Measurements from ENCODE around the gene TSPAN18. TPM values are rescaled to one million over a fixed set of nuclear protein-coding genes. Genes with fewer than 3 reads are reported as not detected.

TSPAN18 gene
- total and polyA plus RNA-seq, 2 of the 4 experiments (the other 2 are of a cell fraction): 0.36 to 1.1 TPM

DNA sequence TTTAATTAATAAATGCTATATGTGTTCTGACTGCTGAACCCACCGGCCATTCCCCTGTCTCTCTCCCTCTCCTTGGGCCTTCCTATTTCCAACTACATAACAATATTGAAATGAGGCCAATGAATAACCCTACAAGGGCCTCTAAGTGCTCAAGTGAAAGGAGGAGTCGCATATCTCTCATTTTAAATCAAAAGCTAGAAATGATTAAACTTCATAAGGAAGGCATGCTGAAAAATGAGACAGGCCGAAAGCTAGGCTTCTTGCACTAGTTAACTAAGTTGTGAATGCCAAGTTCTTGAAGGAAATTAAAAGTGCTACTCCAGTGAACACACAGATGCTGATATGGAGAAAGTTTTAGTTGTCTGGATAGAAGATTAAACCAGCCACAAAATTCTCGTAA lies 109.2 kb downstream of the TSPAN18 start:
- in situ Hi-C loops (cut with MboI; ENCODE audit: low sequenced_read_pairs): no loop called here
- TF ChIP-seq MAFK (IDR thresholded peaks at IDR 0.05; ENCODE audit: low read depth, low read length) (no peak), BHLHE40 (IDR thresholded peaks at IDR 0.05; ENCODE audit: low read depth, low read length) (no peak), RFX5 (IDR thresholded peaks at IDR 0.05; ENCODE audit: low read depth, low read length) (no peak), SMC3 (IDR thresholded peaks at IDR 0.05; ENCODE audit: low read depth, low read length) (no peak), NFE2L2 (IDR thresholded peaks at IDR 0.05; ENCODE audit: low read depth, low read length) (no peak), MXI1 (IDR thresholded peaks at IDR 0.05; ENCODE audit: borderline replicate concordance, low read depth, low read length) (no peak), CHD1 (IDR thresholded peaks at IDR 0.05; ENCODE audit: low read depth, low read length) (no peak), CEBPB (IDR thresholded peaks at IDR 0.05; ENCODE audit: low read depth, low read length) (no peak), RAD21 (IDR thresholded peaks at IDR 0.05; ENCODE audit: low read length) (no peak), RCOR1 (IDR thresholded peaks at IDR 0.05; ENCODE audit: insufficient replicate concordance, low read length) (no peak), MAZ (IDR thresholded peaks at IDR 0.05; ENCODE audit: borderline replicate concordance, low read depth, low read length) (no peak), POLR2A (IDR thresholded peaks at IDR 0.05; ENCODE audit: low read depth, low read length) (no peak)
- TF ChIP-seq, protein P1, sequence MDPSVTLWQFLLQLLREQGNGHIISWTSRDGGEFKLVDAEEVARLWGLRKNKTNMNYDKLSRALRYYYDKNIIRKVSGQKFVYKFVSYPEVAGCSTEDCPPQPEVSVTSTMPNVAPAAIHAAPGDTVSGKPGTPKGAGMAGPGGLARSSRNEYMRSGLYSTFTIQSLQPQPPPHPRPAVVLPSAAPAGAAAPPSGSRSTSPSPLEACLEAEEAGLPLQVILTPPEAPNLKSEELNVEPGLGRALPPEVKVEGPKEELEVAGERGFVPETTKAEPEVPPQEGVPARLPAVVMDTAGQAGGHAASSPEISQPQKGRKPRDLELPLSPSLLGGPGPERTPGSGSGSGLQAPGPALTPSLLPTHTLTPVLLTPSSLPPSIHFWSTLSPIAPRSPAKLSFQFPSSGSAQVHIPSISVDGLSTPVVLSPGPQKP (IDR thresholded peaks at IDR 0.05; ENCODE audit: borderline replicate concordance, low read depth, low read length): no peak
- TF ChIP-seq, protein P2, sequence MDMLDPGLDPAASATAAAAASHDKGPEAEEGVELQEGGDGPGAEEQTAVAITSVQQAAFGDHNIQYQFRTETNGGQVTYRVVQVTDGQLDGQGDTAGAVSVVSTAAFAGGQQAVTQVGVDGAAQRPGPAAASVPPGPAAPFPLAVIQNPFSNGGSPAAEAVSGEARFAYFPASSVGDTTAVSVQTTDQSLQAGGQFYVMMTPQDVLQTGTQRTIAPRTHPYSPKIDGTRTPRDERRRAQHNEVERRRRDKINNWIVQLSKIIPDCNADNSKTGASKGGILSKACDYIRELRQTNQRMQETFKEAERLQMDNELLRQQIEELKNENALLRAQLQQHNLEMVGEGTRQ (IDR thresholded peaks at IDR 0.05; ENCODE audit: low read depth, low read length): no peak
- TF ChIP-seq, protein P3, sequence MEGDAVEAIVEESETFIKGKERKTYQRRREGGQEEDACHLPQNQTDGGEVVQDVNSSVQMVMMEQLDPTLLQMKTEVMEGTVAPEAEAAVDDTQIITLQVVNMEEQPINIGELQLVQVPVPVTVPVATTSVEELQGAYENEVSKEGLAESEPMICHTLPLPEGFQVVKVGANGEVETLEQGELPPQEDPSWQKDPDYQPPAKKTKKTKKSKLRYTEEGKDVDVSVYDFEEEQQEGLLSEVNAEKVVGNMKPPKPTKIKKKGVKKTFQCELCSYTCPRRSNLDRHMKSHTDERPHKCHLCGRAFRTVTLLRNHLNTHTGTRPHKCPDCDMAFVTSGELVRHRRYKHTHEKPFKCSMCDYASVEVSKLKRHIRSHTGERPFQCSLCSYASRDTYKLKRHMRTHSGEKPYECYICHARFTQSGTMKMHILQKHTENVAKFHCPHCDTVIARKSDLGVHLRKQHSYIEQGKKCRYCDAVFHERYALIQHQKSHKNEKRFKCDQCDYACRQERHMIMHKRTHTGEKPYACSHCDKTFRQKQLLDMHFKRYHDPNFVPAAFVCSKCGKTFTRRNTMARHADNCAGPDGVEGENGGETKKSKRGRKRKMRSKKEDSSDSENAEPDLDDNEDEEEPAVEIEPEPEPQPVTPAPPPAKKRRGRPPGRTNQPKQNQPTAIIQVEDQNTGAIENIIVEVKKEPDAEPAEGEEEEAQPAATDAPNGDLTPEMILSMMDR (conservative IDR thresholded peaks at IDR 0.05; ENCODE audit: low read depth, low read length): no peak
- H4K5ac ChIP-seq (ENCODE audit: low read depth, low read length): no peak overlapping the region

More for the DNA sequence above, 109.2 kb downstream of the TSPAN18 start:
- no peak overlapping the region for H2BK120ac ChIP-seq (ENCODE audit: low read depth, low read length)
- no peak overlapping the region for H3K4ac ChIP-seq (ENCODE audit: low read depth, low read length)
- H3K4me2 ChIP-seq (ENCODE audit: low read depth, low read length): no peak overlapping the region
- H2AK9ac ChIP-seq (replicated peaks; ENCODE audit: low read depth, low read length, poor library complexity): no peak overlapping the region
- H3K23ac ChIP-seq (ENCODE audit: low read depth, low read length): no peak overlapping the region
- no TSS peak for BruUV-seq (replicated peaks)
- H3K9me1 ChIP-seq (ENCODE audit: insufficient read depth, low read length): no peaks in the 10 kb centered on the region
- no peak overlapping the region for H4K91ac ChIP-seq (ENCODE audit: insufficient read depth, low read depth, low read length)
- H2BK20ac ChIP-seq (ENCODE audit: low read depth, low read length): no peak overlapping the region
- H3K4me3 ChIP-seq (ENCODE audit: insufficient read depth, low read depth, low read length): no peak overlapping the region
- dilution Hi-C loops (cut with HindIII; ENCODE audit: low sequenced_read_pairs, unreplicated experiment): no loop called here
- intact Hi-C loops (cut with micrococcal nuclease): no loop called here
- no peaks in the 10 kb centered on the region for H4K20me1 ChIP-seq (ENCODE audit: insufficient read depth, low read length)
- H3K9me3 ChIP-seq (ENCODE audit: control insufficient read depth, insufficient read depth, low read length): no peaks in the 10 kb centered on the region
- no peak overlapping the region for H2BK5ac ChIP-seq (ENCODE audit: low read depth, low read length, poor library complexity, severe bottlenecking)
- WGBS, 2 experiments (ENCODE audit: extremely low coverage in 2 of 2, insufficient read length in 1 of 2): no CpG with 5 or more reads among the region's 4 CpGs
- no peak overlapping the region for H3K27ac ChIP-seq (ENCODE audit: insufficient read depth, low read length)
- POLR2A ChIA-PET (ENCODE audit: unreplicated experiment): no interaction called here
- CTCF ChIA-PET: interaction anchor here (1.3 to 1.5 kb wide), 2 partner anchors 12 to 51 kb away, joined by 3 to 4 read pairs; no protein-coding TSS in a partner anchor
- H3K79me1 ChIP-seq (ENCODE audit: low read depth in 1 of 2, low read length in 2 of 2): no peaks in the 10 kb centered on the region
- ATAC-seq (ENCODE audit: low read depth) (no peak), DNase-seq (no peak)
- H3K18ac ChIP-seq (ENCODE audit: low read depth, low read length): 0 out of 2 replicates have a peak overlapping the region, but pooled peaks have one; percentile 13
- no peaks in the 10 kb centered on the region for H3K36me3 ChIP-seq (ENCODE audit: control insufficient read depth, insufficient read depth, low read length)
- no peak overlapping the region for H3K9ac ChIP-seq (ENCODE audit: low read depth, low read length)
- peaks cover 16% of the 10 kb centered on the region for H3K27me3 ChIP-seq (ENCODE audit: control insufficient read depth, insufficient read depth, low read length)
- H3K56ac ChIP-seq (ENCODE audit: extremely low read depth, insufficient read depth, low read length): no peak overlapping the region
- H4K8ac ChIP-seq (ENCODE audit: low read depth in 2 of 2, low read length in 2 of 2): no peak overlapping the region
- H2AK5ac ChIP-seq (ENCODE audit: low read depth, low read length): no peak overlapping the region
- no peak overlapping the region for H3K14ac ChIP-seq (replicated peaks; ENCODE audit: low read depth, low read length)
- no peak overlapping the region for H2AFZ ChIP-seq (replicated peaks; ENCODE audit: low read length, poor library complexity)
- H3K4me1 ChIP-seq (ENCODE audit: control insufficient read depth, insufficient read depth, low read length): peaks cover 9% of the 10 kb centered on the region
- H2BK15ac ChIP-seq (ENCODE audit: low read depth, low read length): no peak overlapping the region

Measured in IMR-90 (cell line).